Right renal pelvis (tissue), 4 donors: ENCODE data around the gene ERG28. TPM values are rescaled to one million over a fixed set of nuclear protein-coding genes. Genes with fewer than 3 reads are reported as not detected.
"Not testable (repeated sequence)": the region's sequence is repeated elsewhere in the genome, so short reads cannot be mapped to it uniquely, and the experiment has no call there.

Source experiments
- DNase-seq, 4 donors: peaks; one replicate each; pipeline ENCODE4 v3.0.0-alpha.2; 2013; ENCODE audit warnings: low read depth in 4 of 4, low spot score in 3 of 4, missing footprints in 1 of 4
- polyA plus RNA-seq, 4 donors: library from polyadenylated mRNA; unstranded; fragments of 120-200 nt; gene quantifications; one replicate each; pipeline ENCODE4 v1.2.1, GENCODE V29; 2013; ENCODE audit not compliant: insufficient read length in 4 of 4

ERG28 gene
- polyA plus RNA-seq: 10 to 100 TPM; 38.1 to 41.1 (median 39.2) TPM

- peak; percentile 94 to 98 (median 95) for DNase-seq
Measured at GRCh38 chr14:75660630-75661498, at the start of gene ERG28, which contains the start of gene TTLL5. Gene ERG28 (minus strand): TSS chr14:75660876. CDS start chr14:75657502, 3,374 bp downstream. Gene TTLL5 (plus strand): TSS chr14:75661246. CDS start chr14:75663150, 1,904 bp downstream.

- peak; percentile 63 to 74 (median 72) for DNase-seq
Measured at GRCh38 chr14:75709207-75709812, 48.6 kb upstream of the ERG28 start.

GRCh38 chr14:75705014-75705413 lies 44.3 kb upstream of the ERG28 start:
- DNase-seq: no peak

GRCh38 chr14:75703467-75703866 lies 42.8 kb upstream of the ERG28 start:
- no peak for DNase-seq

GRCh38 chr14:75702616-75703261 lies 42.1 kb upstream of the ERG28 start:
- DNase-seq: no peak

- no peak for DNase-seq
Measured at GRCh38 chr14:75702122-75702521, 41.4 kb upstream of the ERG28 start.

GRCh38 chr14:75700295-75700694 lies 39.6 kb upstream of the ERG28 start:
- DNase-seq: no peak

- no peak for DNase-seq
Measured at GRCh38 chr14:75699331-75699730, 38.7 kb upstream of the ERG28 start.

- no peak for DNase-seq
Measured at GRCh38 chr14:75697918-75698317, 37.2 kb upstream of the ERG28 start.

GRCh38 chr14:75697386-75697785 lies 36.7 kb upstream of the ERG28 start:
- DNase-seq: no peak

GRCh38 chr14:75695025-75695424 lies 34.3 kb upstream of the ERG28 start:
- DNase-seq: not testable (repeated sequence)

- DNase-seq: no peak
Measured at GRCh38 chr14:75690010-75690409, 29.3 kb upstream of the ERG28 start.

GRCh38 chr14:75689012-75689411 lies 28.3 kb upstream of the ERG28 start:
- DNase-seq: no peak

- no peak for DNase-seq
Measured at GRCh38 chr14:75685910-75686309, 25.2 kb upstream of the ERG28 start.

GRCh38 chr14:75675265-75675960 lies 14.7 kb upstream of the ERG28 start:
- no peak for DNase-seq

- no peak for DNase-seq
Measured at GRCh38 chr14:75673345-75674035, 12.8 kb upstream of the ERG28 start.

- no peak for DNase-seq
Measured at GRCh38 chr14:75672605-75673192, 12.0 kb upstream of the ERG28 start.

GRCh38 chr14:75667099-75667765 lies 6.6 kb upstream of the ERG28 start:
- no peak for DNase-seq

GRCh38 chr14:75662966-75663365 lies 2.3 kb upstream of the ERG28 start:
- no peak for DNase-seq
